NB4 (cell line): ENCODE measurements around the gene RNF32.

Experiments
- CTCF ChIP-seq: IDR thresholded peaks from one replicate; pipeline ENCODE4 v1.5.1; 2012; ENCODE audit warnings: low read depth, low read length
- POLR2A ChIP-seq: IDR thresholded peaks from 2 replicates; pipeline ENCODE4 v1.6.1; 2011; ENCODE audit warnings: mild to moderate bottlenecking; ENCODE audit not compliant: insufficient read length; ENCODE audit errors: extremely low read depth

DNA sequence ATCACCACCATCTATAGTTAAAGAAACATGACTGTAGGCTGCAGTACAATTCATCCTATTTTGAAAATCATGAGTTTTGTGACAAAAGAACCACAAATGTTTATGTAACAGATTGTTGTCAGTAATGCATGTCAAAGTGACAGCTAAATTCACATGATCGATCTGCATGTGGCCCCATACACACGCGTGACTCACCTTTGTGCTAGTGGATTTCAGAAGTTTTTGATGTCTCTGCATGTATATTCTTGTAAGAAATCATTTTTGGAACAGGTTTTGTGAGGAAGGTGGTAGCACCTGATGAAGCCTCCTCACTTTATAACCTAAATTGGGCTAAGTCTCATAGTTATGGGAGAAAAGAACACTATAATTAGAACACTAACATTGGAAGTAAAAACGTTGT lies 17.1 kb downstream of the RNF32 start:
- TF ChIP-seq CTCF (no peak), POLR2A (no peak)
